CD14-positive monocyte (primary cell): ENCODE data around the gene ZNF500. TPM values are rescaled to one million over a fixed set of nuclear protein-coding genes. Genes with fewer than 3 reads are reported as not detected.

Experiments
- DNase-seq, 3 donors: peaks; one replicate each; pipeline ENCODE4 v3.0.0-alpha.2; 2011 to 2022
- H2AFZ ChIP-seq: 2 replicates; pipeline ENCODE4 v1.6.0; 2012; ENCODE audit warnings: mild to moderate bottlenecking, low read depth, low read length, inconsistent platforms; ENCODE audit not compliant: insufficient read depth, poor library complexity, severe bottlenecking
- H3K27ac ChIP-seq, 2 donors: 1 replicate in 1 of 2; 2 replicates in 1 of 2; pipeline ENCODE4 v1.5.1; 2012 to 2013; ENCODE audit warnings: low read length in 2 of 2, control low read depth in 1 of 2, inconsistent platforms in 1 of 2, low read depth in 1 of 2, mild to moderate bottlenecking in 1 of 2
- H3K27me3 ChIP-seq, 2 donors: one replicate each; pipeline versions ENCODE4 v1.6.0 to v1.6.1; 2011 to 2013; ENCODE audit warnings: low read length in 2 of 2; ENCODE audit not compliant: control insufficient read depth in 2 of 2, insufficient read depth in 2 of 2
- H3K36me3 ChIP-seq, 2 donors: replicated peaks in 1 of 2; 1 replicate in 1 of 2; 2 replicates in 1 of 2; pipeline versions ENCODE4 v1.5.1 to v1.6.1; 2012 to 2013; ENCODE audit warnings: low read length in 2 of 2, control low read depth in 1 of 2, inconsistent platforms in 1 of 2, mild to moderate bottlenecking in 1 of 2; ENCODE audit not compliant: insufficient read depth in 2 of 2, control insufficient read depth in 1 of 2
- H3K4me1 ChIP-seq, 2 donors: 1 replicate in 1 of 2; 2 replicates in 1 of 2; pipeline versions ENCODE4 v1.5.1 to v1.6.1; 2012 to 2013; ENCODE audit warnings: low read length in 2 of 2, control low read depth in 1 of 2, inconsistent platforms in 1 of 2, mild to moderate bottlenecking in 1 of 2, moderate library complexity in 1 of 2; ENCODE audit not compliant: insufficient read depth in 2 of 2, control insufficient read depth in 1 of 2
- H3K4me2 ChIP-seq: replicated peaks from 2 replicates; pipeline ENCODE3; 2012; ENCODE audit warnings: low read length, moderate library complexity, mild to moderate bottlenecking; ENCODE audit not compliant: poor library complexity, severe bottlenecking; ENCODE audit errors: extremely low read depth
- H3K4me3 ChIP-seq, 3 experiments: fragments of 200-600 bp in 1 of 3; sonication (generic) in 1 of 3; replicated peaks in 1 of 3; 1 replicate in 2 of 3; 2 replicates in 1 of 3; pipeline ENCODE4 v1.5.1; 2011 to 2013; ENCODE audit warnings: low read length in 3 of 3, mild to moderate bottlenecking in 3 of 3, control low read depth in 2 of 3, low read depth in 2 of 3, inconsistent platforms in 1 of 3, moderate library complexity in 1 of 3
- H3K79me2 ChIP-seq: 2 replicates; pipeline ENCODE4 v1.6.0; 2012; ENCODE audit warnings: mild to moderate bottlenecking, control low read depth, inconsistent platforms, low read length, moderate library complexity; ENCODE audit not compliant: insufficient read depth
- H3K9ac ChIP-seq: 2 replicates; pipeline ENCODE4 v1.6.0; 2017; ENCODE audit warnings: low read length, mild to moderate bottlenecking; ENCODE audit not compliant: insufficient read depth, poor library complexity, severe bottlenecking
- H3K9me3 ChIP-seq, 2 donors: replicated peaks in 1 of 2; 1 replicate in 1 of 2; 2 replicates in 1 of 2; pipeline versions ENCODE4 v1.5.1 to v1.6.1; 2012 to 2013; ENCODE audit warnings: low read length in 2 of 2, control low read depth in 1 of 2; ENCODE audit not compliant: control insufficient read depth in 1 of 2, insufficient read depth in 1 of 2
- H4K20me1 ChIP-seq: 2 replicates; pipeline ENCODE4 v1.6.0; 2012; ENCODE audit warnings: mild to moderate bottlenecking, low read length, control low read depth, moderate library complexity; ENCODE audit not compliant: insufficient read depth
- H3K27ac Mint-ChIP-seq, 7 donors: one replicate each; pipeline ENCODE4 v1.8.0; 2020; ENCODE audit warnings: mild to moderate bottlenecking in 7 of 7, mixed read lengths in 7 of 7, moderate library complexity in 6 of 7, inconsistent platforms in 2 of 7
- H3K27me3 Mint-ChIP-seq, 3 donors: one replicate each; pipeline ENCODE4 v1.8.0; 2021 to 2022; ENCODE audit warnings: low read depth in 3 of 3, mild to moderate bottlenecking in 3 of 3, mixed read lengths in 3 of 3, moderate library complexity in 3 of 3, inconsistent platforms in 1 of 3
- H3K36me3 Mint-ChIP-seq, 2 donors: one replicate each; pipeline ENCODE4 v1.8.0; 2020; ENCODE audit warnings: mixed read lengths in 2 of 2, inconsistent platforms in 1 of 2, mild to moderate bottlenecking in 1 of 2
- H3K4me1 Mint-ChIP-seq: one replicate; pipeline ENCODE4 v1.8.0; 2020; ENCODE audit warnings: mild to moderate bottlenecking, mixed read lengths
- H3K4me3 Mint-ChIP-seq, 2 donors: one replicate each; pipeline ENCODE4 v1.8.0; 2020; ENCODE audit warnings: mild to moderate bottlenecking in 2 of 2, mixed read lengths in 2 of 2, moderate library complexity in 1 of 2
- H3K9me3 Mint-ChIP-seq, 7 donors: one replicate each; pipeline ENCODE4 v1.8.0; 2020 to 2022; ENCODE audit warnings: mixed read lengths in 7 of 7, mild to moderate bottlenecking in 6 of 7, moderate library complexity in 6 of 7, inconsistent platforms in 2 of 7
- WGBS: methylation state at CpG from one replicate; pipeline ENCODE4 v1.1.5; 2013; ENCODE audit warnings: missing lambda C conversion rate; ENCODE audit not compliant: insufficient coverage; 5-methylcytosine and 5-hydroxymethylcytosine counted together
- intact Hi-C, 2 donors: fragments of 100-400 bp; cut with micrococcal nuclease; formaldehyde crosslinking; loops; one replicate each; pipeline versions ENCODE4 v1.15.0 to v1.15.1; 2023
- polyA plus RNA-seq, 3 donors: library from polyadenylated mRNA; depleted of rRNA in 1 of 3; unstranded in 2 of 3; stranded (reverse) in 1 of 3; fragments of 300-500 nt in 2 of 3; fragments of >200 nt in 1 of 3; fragmentation: Illumina TruSeq in 2 of 3; gene quantifications; 1 replicate in 2 of 3; 2 replicates in 1 of 3; pipeline ENCODE4 v1.2.3, GENCODE V29; 2012 to 2021
- TF ChIP-seq, protein P1 (sequence below): fragments of 200-600 bp; IDR thresholded peaks from one replicate; pipeline ENCODE4 v1.8.0; 2022; ENCODE audit warnings: antibody characterized with exemption, mild to moderate bottlenecking

The ZNF500 gene
- polyA plus RNA-seq, 3 donors: 2.4 to 5.6 (median 5.2) TPM

- no peaks in the 10 kb centered on the region for H3K27me3 ChIP-seq
- no peaks in the 10 kb centered on the region for H3K9me3 Mint-ChIP-seq
- WGBS: 100% methylated on average over 2 of the region's 3 CpGs
Observed at GRCh38 chr16:4745274-4745569, 21.7 kb downstream of the ZNF500 start.

DNA sequence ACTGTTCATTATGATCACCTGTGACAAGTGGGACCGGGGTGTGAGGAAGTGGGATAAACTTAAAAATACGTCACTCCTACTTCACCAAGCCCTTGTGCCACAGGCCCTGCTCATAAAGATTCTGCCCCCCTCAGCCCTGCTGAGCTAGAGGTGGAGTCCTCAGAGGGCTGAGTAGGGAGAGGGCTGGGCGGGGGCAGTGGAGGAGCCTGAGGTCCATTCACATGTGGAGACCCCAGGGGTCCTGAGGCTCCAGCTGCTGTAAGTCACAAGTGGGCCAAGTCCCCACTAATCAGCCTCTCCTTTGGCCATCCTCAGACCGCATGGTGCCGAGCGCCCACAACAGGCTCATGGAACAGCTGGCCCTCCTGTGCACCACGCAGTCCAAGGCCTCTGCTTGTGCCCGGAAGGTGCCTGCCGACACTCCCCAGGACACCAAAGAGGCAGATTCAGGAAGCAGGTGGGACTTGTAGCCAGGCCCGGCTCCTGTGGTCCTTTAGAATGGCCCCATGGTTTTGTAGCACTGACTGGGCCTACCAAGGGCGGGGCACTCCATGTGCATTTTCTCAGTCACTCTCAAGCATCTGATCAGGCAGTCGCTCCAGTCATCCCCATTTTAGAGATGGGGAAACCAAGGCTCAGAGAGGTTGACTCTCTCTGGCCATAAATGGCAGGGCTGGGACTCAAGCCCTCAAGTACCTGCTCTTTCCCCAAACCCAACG, 22.2 kb downstream of the ZNF500 start:
- no peak for DNase-seq
- H3K4me3 Mint-ChIP-seq: no peak overlapping the region
- TF ChIP-seq, protein P1, sequence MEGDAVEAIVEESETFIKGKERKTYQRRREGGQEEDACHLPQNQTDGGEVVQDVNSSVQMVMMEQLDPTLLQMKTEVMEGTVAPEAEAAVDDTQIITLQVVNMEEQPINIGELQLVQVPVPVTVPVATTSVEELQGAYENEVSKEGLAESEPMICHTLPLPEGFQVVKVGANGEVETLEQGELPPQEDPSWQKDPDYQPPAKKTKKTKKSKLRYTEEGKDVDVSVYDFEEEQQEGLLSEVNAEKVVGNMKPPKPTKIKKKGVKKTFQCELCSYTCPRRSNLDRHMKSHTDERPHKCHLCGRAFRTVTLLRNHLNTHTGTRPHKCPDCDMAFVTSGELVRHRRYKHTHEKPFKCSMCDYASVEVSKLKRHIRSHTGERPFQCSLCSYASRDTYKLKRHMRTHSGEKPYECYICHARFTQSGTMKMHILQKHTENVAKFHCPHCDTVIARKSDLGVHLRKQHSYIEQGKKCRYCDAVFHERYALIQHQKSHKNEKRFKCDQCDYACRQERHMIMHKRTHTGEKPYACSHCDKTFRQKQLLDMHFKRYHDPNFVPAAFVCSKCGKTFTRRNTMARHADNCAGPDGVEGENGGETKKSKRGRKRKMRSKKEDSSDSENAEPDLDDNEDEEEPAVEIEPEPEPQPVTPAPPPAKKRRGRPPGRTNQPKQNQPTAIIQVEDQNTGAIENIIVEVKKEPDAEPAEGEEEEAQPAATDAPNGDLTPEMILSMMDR: no peak
- Histone ChIP-seq H3K79me2 (no peaks in the 10 kb centered on the region), H2AFZ (no peak overlapping the region), H3K9me3 (no peaks in the 10 kb centered on the region), H3K27me3 (no peaks in the 10 kb centered on the region), H4K20me1 (no peaks in the 10 kb centered on the region), H3K4me1 (peaks cover 4 to 6% of the 10 kb centered on the region in 2 donors), H3K9ac (no peak overlapping the region), H3K4me2 (no peak overlapping the region), H3K36me3 (peaks cover 0 to under 1% of the 10 kb centered on the region in 2 donors), H3K27ac (no peak overlapping the region), H3K4me3 (no peak overlapping the region)
- peaks cover 8 to 17% (median 12%) of the 10 kb centered on the region in 3 donors for H3K27me3 Mint-ChIP-seq
- H3K4me1 Mint-ChIP-seq: peaks cover 10% of the 10 kb centered on the region
- no peak overlapping the region for H3K27ac Mint-ChIP-seq
- intact Hi-C loops: no loop called here
- 90% methylated on average over 8 of the region's 13 CpGs for WGBS
- H3K36me3 Mint-ChIP-seq: peaks cover 0 to 2% of the 10 kb centered on the region in 2 donors
- H3K9me3 Mint-ChIP-seq: no peaks in the 10 kb centered on the region

More at GRCh38 chr16:4745274-4745569, 21.7 kb downstream of the ZNF500 start:
- Mint-ChIP-seq H3K36me3 (peaks cover under 1 to 2% of the 10 kb centered on the region in 2 donors), H3K27me3 (peaks cover 8 to 17% (median 12%) of the 10 kb centered on the region in 3 donors), H3K4me1 (peaks cover 10% of the 10 kb centered on the region), H3K4me3 (no peak overlapping the region), H3K27ac (no peak overlapping the region)
- Histone ChIP-seq H3K79me2 (no peaks in the 10 kb centered on the region), H3K36me3 (peaks cover 5 to 6% of the 10 kb centered on the region in 2 donors), H3K4me3 (no peak overlapping the region), H2AFZ (no peak overlapping the region), H3K4me1 (peaks cover 4 to 6% of the 10 kb centered on the region in 2 donors), H3K9ac (no peak overlapping the region), H3K4me2 (no peak overlapping the region), H4K20me1 (no peaks in the 10 kb centered on the region), H3K27ac (no peak overlapping the region), H3K9me3 (no peaks in the 10 kb centered on the region)
- DNase-seq: no peak
- TF ChIP-seq, protein P1: no peak
- intact Hi-C loops: no loop called here
